Natural killer cell (primary cell): ENCODE results near the gene SHKBP1. TPM values are rescaled to one million over a fixed set of nuclear protein-coding genes. Genes with fewer than 3 reads are reported as not detected.

Experiments used
- ATAC-seq, 3 donors: fragments of 150-1000 bp in 2 of 3; fragments of 200-7000 bp in 1 of 3; cut with Tn5 transposase; 1 replicate in 1 of 3; 2 replicates in 2 of 3; pipeline ENCODE4 v1.10.0; 2021; ENCODE audit warnings: mild to moderate bottlenecking in 2 of 3, moderate library complexity in 2 of 3
- DNase-seq, 2 donors: peaks; one replicate each; pipeline versions ENCODE4 v3.0.0 to v3.0.0-alpha.2; 2013 to 2021; ENCODE audit warnings: mixed read lengths in 1 of 2
- H3K27ac ChIP-seq: one replicate; pipeline ENCODE4 v1.5.1; 2013; ENCODE audit warnings: mild to moderate bottlenecking, low read length
- H3K27me3 ChIP-seq: one replicate; pipeline ENCODE4 v1.6.1; 2013; ENCODE audit warnings: low read length; ENCODE audit not compliant: control insufficient read depth, insufficient read depth
- H3K36me3 ChIP-seq: one replicate; pipeline ENCODE4 v1.6.1; 2013; ENCODE audit warnings: low read length; ENCODE audit not compliant: control insufficient read depth, insufficient read depth
- H3K4me1 ChIP-seq: one replicate; pipeline ENCODE4 v1.6.1; 2013; ENCODE audit warnings: low read length; ENCODE audit not compliant: control insufficient read depth, insufficient read depth
- H3K4me3 ChIP-seq: one replicate; pipeline ENCODE4 v1.5.1; 2013; ENCODE audit warnings: low read length
- H3K9me3 ChIP-seq: one replicate; pipeline ENCODE4 v1.6.1; 2013; ENCODE audit warnings: low read length; ENCODE audit not compliant: control insufficient read depth, insufficient read depth
- H3K27ac Mint-ChIP-seq, 2 donors: one replicate each; pipeline ENCODE4 v1.8.0; 2022; ENCODE audit warnings: mild to moderate bottlenecking in 2 of 2, mixed read lengths in 2 of 2, moderate library complexity in 1 of 2
- H3K27me3 Mint-ChIP-seq, 2 donors: one replicate each; pipeline ENCODE4 v1.8.0; 2022; ENCODE audit warnings: low read depth in 2 of 2, mixed read lengths in 2 of 2
- H3K36me3 Mint-ChIP-seq: one replicate; pipeline ENCODE4 v1.8.0; 2022; ENCODE audit warnings: mixed read lengths
- H3K4me1 Mint-ChIP-seq, 2 donors: one replicate each; pipeline ENCODE4 v1.8.0; 2022; ENCODE audit warnings: mixed read lengths in 2 of 2
- H3K4me3 Mint-ChIP-seq: one replicate; pipeline ENCODE4 v1.8.0; 2022; ENCODE audit warnings: mild to moderate bottlenecking, moderate library complexity, mixed read lengths
- H3K9me3 Mint-ChIP-seq, 2 donors: one replicate each; pipeline ENCODE4 v1.8.0; 2022; ENCODE audit warnings: mixed read lengths in 2 of 2
- CTCF ChIP-seq: fragments of 200-600 bp; IDR thresholded peaks from one replicate; pipeline ENCODE4 v1.8.0; 2022; ENCODE audit warnings: antibody characterized with exemption
- WGBS: methylation state at CpG from one replicate; pipeline ENCODE4 v1.1.7; 2013; ENCODE audit warnings: missing lambda C conversion rate; ENCODE audit not compliant: insufficient coverage; 5-methylcytosine and 5-hydroxymethylcytosine counted together
- intact Hi-C: fragments of 100-400 bp; cut with micrococcal nuclease; formaldehyde crosslinking; loops from one replicate; pipeline ENCODE4 v1.14.2; 2022
- total RNA-seq, 4 donors: library from RNA; stranded (reverse); fragments of 120-200 nt in 1 of 4; gene quantifications; one replicate each; pipeline versions ENCODE4 v1.2.3 to v1.2.4, GENCODE V29; 2013 to 2022

Gene SHKBP1
- total RNA-seq, 3 donors from 2014 or later (not counting 1 experiment from before 2014, with no cell fraction given): 209 to 224 (median 209) TPM

GRCh38 chr19:40597329-40597838 lies 20.7 kb downstream of the SHKBP1 start:
- H3K9me3 Mint-ChIP-seq: no peaks in the 10 kb centered on the region
- Histone ChIP-seq H3K36me3 (no peaks in the 10 kb centered on the region), H3K27ac (no peak overlapping the region), H3K9me3 (no peaks in the 10 kb centered on the region), H3K4me1 (peaks cover 61% of the 10 kb centered on the region), H3K4me3 (no peak overlapping the region), H3K27me3 (peaks cover 48% of the 10 kb centered on the region)
- no peak for DNase-seq
- no peak for ATAC-seq
- 14% methylated on average over 18 of the region's 18 CpGs for WGBS
- no peaks in the 10 kb centered on the region for H3K36me3 Mint-ChIP-seq
- intact Hi-C loops: loop anchor here (5.0 kb wide), 2 partner anchors 45 to 175 kb away; no protein-coding TSS in a partner anchor
- no peak overlapping the region for H3K27ac Mint-ChIP-seq
- peaks cover 24 to 47% of the 10 kb centered on the region in 2 donors for H3K4me1 Mint-ChIP-seq
- H3K27me3 Mint-ChIP-seq: peaks cover 14 to 40% of the 10 kb centered on the region in 2 donors
- TF ChIP-seq CTCF: no peak
- peak overlapping the region; percentile 40 for H3K4me3 Mint-ChIP-seq

- H3K27me3 ChIP-seq: peaks cover 55% of the 10 kb centered on the region
- Mint-ChIP-seq H3K36me3 (no peaks in the 10 kb centered on the region), H3K27ac (no peak overlapping the region), H3K9me3 (no peaks in the 10 kb centered on the region), H3K4me1 (peaks cover 24 to 53% of the 10 kb centered on the region in 2 donors), H3K27me3 (peaks cover 14 to 49% of the 10 kb centered on the region in 2 donors), H3K4me3 (no peak overlapping the region)
- peak; percentile 96 for TF ChIP-seq CTCF
- no peak overlapping the region for H3K4me3 ChIP-seq
- H3K4me1 ChIP-seq: peaks cover 71% of the 10 kb centered on the region
- H3K27ac ChIP-seq: no peak overlapping the region
- WGBS: 2% methylated on average over 44 of the region's 46 CpGs
- H3K36me3 ChIP-seq: no peaks in the 10 kb centered on the region
- DNase-seq: peak; percentile 86 to 91
- no peaks in the 10 kb centered on the region for H3K9me3 ChIP-seq
- intact Hi-C loops: loop anchor here (1.0 to 5.0 kb wide), 3 partner anchors 46 to 176 kb away; no protein-coding TSS in a partner anchor
- ATAC-seq: peak; percentile 71 to 81 (median 76)
Measured at GRCh38 chr19:40598121-40598917, 21.6 kb downstream of the SHKBP1 start.

GRCh38 chr19:40598918-40599307 lies 22.2 kb downstream of the SHKBP1 start:
- Mint-ChIP-seq H3K4me1 (peaks cover 26 to 58% of the 10 kb centered on the region in 2 donors), H3K27ac (no peak overlapping the region), H3K27me3 (peaks cover 14 to 51% of the 10 kb centered on the region in 2 donors), H3K4me3 (no peak overlapping the region), H3K36me3 (no peaks in the 10 kb centered on the region), H3K9me3 (no peaks in the 10 kb centered on the region)
- ATAC-seq (no peak), DNase-seq (no peak)
- Histone ChIP-seq H3K27me3 (peaks cover 55% of the 10 kb centered on the region), H3K27ac (no peak overlapping the region), H3K36me3 (no peaks in the 10 kb centered on the region), H3K4me1 (peaks cover 77% of the 10 kb centered on the region), H3K4me3 (no peak overlapping the region), H3K9me3 (no peaks in the 10 kb centered on the region)
- TF ChIP-seq CTCF: peak; percentile 29
- intact Hi-C loops: loop anchor here (1.0 to 5.0 kb wide), 3 partner anchors 47 to 177 kb away; no protein-coding TSS in a partner anchor
- 8% methylated on average over 14 of the region's 15 CpGs for WGBS
